CD4-positive, alpha-beta T cell treated with Interleukin-15 for 4 hours (primary cell): ENCODE data around the gene PODN.

Experiments used
- DNase-seq: peaks from one replicate; pipeline ENCODE4 v3.0.0-alpha.2; 2020; ENCODE audit warnings: low spot score

PODN gene

GRCh38 chr1:53115403-53116306 lies 53.6 kb downstream of the PODN start:
- no peak for DNase-seq

GRCh38 chr1:53116307-53116810 lies 54.3 kb downstream of the PODN start:
- DNase-seq = no peak

- no peak for DNase-seq
Measured at GRCh38 chr1:53116933-53117600, 55.1 kb downstream of the PODN start.

GRCh38 chr1:53117836-53118235 lies 55.8 kb downstream of the PODN start:
- DNase-seq = no peak

GRCh38 chr1:53120659-53121058 lies 58.6 kb downstream of the PODN start:
- DNase-seq = no peak

- DNase-seq = no peak
Measured at GRCh38 chr1:53121319-53122172, 59.5 kb downstream of the PODN start.

- no peak for DNase-seq
Measured at GRCh38 chr1:53122201-53122885, 60.3 kb downstream of the PODN start.

- DNase-seq = no peak
Measured at GRCh38 chr1:53122961-53123413, 61.0 kb downstream of the PODN start.

- DNase-seq = no peak
Measured at GRCh38 chr1:53123453-53124140, 61.6 kb downstream of the PODN start.

GRCh38 chr1:53125122-53125521 lies 63.1 kb downstream of the PODN start:
- no peak for DNase-seq

GRCh38 chr1:53125623-53126360 lies 63.8 kb downstream of the PODN start:
- no peak for DNase-seq

- no peak for DNase-seq
Measured at GRCh38 chr1:53126495-53126894, 64.5 kb downstream of the PODN start.

- DNase-seq = peak; percentile 19
Measured at GRCh38 chr1:53127546-53127945, 65.5 kb downstream of the PODN start.

GRCh38 chr1:53128401-53128800 lies 66.4 kb downstream of the PODN start:
- DNase-seq = no peak

GRCh38 chr1:53129891-53130597 lies 68.0 kb downstream of the PODN start:
- no peak for DNase-seq

GRCh38 chr1:53130598-53130877 lies 68.5 kb downstream of the PODN start:
- DNase-seq = no peak

GRCh38 chr1:53130878-53131589 lies 69.0 kb downstream of the PODN start:
- DNase-seq = no peak

- DNase-seq = no peak
Measured at GRCh38 chr1:53131590-53131938, 69.6 kb downstream of the PODN start.

- no peak for DNase-seq
Measured at GRCh38 chr1:53132176-53132575, 70.2 kb downstream of the PODN start.
